ENCODE measurements around the gene FAM114A1. TPM values are rescaled to one million over a fixed set of nuclear protein-coding genes. Genes with fewer than 3 reads are reported as not detected.

Gene FAM114A1
- total and polyA plus RNA-seq, 2 of the 8 experiments (the other 6 are each of a cell fraction or from before 2014, with no cell fraction given) = 9.5 to 12.0 TPM

- TF ChIP-seq CBX5 (IDR thresholded peaks at IDR 0.05; ENCODE audit: low read depth, low read length) (no peak), PHF8 (conservative IDR thresholded peaks at IDR 0.05; ENCODE audit: low read depth, low read length) (no peak), ASH2L (IDR thresholded peaks at IDR 0.05; ENCODE audit: low read length) (no peak), TEAD4 (IDR thresholded peaks at IDR 0.05; ENCODE audit: low read depth, low read length) (no peak)
These were observed 23.7 kb downstream of the FAM114A1 start (continued) for GRCh38 chr4:38891051-38891983.

Data from H1 (cell line).